Stimulated activated CD8-positive, alpha-beta memory T cell treated with anti-CD3 and anti-CD28 coated beads, Interleukin-2, amount 100 ng/mL, for 1 hour (primary cell): Measurements from ENCODE around the gene NOX5.

Experiments used
- DNase-seq, 2 donors: peaks; one replicate each; pipeline ENCODE4 v3.0.0-alpha.2; 2020; ENCODE audit warnings: low read depth in 2 of 2

NOX5 gene

GRCh38 chr15:69081310-69082004 is 67.0 kb downstream of the NOX5 start:
- no peak for DNase-seq

DNA sequence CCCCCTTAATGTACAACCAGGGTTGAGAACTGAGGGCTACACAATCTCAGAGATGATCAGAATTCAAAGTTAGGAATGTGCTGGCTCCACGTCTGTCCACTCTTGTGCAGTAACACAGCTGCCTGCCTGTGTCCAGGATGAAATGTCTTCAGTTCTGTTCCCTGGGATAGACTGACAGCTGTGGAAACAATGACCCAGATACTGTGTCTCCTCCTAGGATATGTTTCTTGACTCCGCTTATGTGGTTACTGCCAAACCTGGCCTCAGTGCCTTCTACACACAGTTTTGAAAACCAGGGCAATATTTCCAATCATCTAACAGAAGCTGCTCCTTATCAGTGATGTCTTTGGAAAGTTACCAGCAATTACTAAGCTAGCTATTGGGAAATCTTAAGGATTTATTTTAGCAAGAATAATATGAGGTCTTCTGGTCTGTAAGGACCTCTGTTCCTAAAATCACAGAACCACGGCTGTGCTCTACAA is 67.6 kb downstream of the NOX5 start:
- DNase-seq, result no peak

GRCh38 chr15:69082554-69082953 is 68.1 kb downstream of the NOX5 start:
- DNase-seq, result no peak

- DNase-seq, result no peak
These were observed 70.0 kb downstream of the NOX5 start for GRCh38 chr15:69084404-69085030.

DNA sequence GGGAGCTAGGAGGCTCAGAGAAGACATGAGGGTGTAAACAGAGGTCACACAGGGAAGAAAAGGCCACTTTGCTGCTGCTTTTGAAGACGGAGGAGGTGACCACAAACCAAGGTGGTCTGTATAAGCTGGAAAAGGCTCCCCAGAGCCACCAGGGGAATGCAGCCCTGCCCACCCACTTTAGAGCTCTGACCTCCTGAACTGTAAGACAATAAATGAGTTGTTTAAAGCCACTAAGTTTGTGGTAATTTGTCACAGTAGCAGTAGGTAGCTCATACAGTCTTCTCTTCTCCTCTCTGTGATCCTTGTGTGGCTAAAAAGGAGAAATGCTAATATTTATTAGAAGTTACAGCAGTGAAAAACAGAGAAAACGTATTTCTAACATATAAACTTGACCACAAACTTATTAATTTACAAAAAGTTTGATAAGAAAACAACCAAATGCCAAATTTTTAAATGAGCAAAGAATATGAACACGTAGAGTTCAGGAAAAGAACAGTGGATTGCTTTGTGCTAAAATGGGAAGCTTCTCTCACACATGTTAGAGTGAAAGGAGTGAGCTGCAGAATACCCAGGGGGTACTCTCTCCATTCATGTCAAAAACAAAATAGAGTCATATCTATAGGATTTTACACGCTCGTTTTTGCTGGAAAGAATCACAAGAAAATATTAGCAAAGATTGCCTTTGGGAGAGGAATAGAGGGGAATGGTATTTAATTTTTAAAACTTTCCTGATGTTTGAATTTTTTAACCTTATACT is 71.0 kb downstream of the NOX5 start:
- DNase-seq, result no peak

DNA sequence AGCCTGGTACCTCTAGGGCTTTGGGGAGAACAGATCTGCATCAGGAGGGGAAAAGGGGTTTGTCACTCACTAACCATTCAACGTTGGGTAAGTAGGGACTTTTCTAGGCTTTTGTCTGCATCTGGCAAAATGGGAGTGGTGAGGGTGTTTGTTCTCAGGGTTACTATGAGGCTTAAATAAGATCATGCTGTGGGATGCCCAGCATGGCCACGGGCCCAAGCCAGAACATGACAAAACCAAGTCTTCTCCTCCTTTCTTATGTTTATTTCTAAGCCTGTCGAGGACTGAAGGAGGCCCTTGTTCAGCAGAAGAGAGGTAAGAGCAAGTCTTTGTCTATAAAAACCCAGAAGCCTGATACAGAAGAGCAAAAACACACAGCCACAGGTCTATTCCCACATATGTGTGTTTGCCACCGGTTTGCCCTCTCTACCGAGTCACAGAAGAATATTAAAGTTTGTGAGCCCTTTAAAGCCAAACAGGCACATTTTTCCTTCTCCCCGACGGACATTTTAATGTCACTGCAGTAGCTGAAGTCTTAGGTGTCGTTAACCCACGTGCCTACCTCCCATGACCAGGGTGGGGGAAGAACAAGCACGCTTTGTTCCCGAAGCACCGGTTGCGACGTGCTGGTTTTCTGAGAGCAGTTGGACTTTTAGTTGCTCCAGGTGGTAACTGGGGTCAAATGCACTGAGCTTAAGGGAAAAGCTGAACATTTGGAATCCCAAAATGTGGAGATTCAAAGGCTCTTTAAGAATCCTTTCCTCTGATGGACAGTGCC is 72.1 kb downstream of the NOX5 start:
- no peak for DNase-seq

- no peak for DNase-seq
These were observed 73.0 kb downstream of the NOX5 start for GRCh38 chr15:69087366-69087976.

DNA sequence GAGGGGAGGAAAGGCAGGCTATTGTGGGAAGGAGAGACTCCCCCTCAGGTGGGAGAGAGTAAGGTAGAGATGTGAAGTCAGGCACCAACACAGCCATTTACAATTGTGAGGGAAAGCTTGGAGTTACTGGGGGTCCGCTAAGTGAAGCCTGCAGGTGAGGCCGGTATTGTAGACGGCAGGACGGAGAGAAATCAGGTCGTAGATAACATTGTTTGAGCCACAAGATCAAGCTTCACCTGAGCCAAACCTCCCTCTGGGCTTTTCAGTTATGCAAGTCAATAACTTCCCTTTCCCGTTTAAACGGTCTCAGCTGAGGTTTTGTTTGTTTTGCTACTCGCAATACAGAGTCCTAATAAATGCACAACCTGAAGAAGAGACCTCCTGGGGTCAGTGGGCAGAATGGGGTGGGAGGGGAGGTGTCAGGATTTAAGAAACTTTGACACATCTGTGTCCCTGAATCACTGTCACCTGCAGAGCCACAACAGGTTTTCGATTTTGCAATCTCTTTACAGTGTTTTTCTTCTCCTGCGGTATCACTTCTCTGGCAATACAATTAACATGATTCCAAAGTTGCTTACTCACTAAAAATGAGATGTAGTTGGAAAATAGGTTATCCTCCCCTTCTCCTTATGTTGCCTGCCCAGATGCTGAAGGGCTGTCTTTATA is 73.9 kb downstream of the NOX5 start:
- no peak for DNase-seq

- DNase-seq, result no peak
These were observed 74.8 kb downstream of the NOX5 start for GRCh38 chr15:69089258-69089657.

DNA sequence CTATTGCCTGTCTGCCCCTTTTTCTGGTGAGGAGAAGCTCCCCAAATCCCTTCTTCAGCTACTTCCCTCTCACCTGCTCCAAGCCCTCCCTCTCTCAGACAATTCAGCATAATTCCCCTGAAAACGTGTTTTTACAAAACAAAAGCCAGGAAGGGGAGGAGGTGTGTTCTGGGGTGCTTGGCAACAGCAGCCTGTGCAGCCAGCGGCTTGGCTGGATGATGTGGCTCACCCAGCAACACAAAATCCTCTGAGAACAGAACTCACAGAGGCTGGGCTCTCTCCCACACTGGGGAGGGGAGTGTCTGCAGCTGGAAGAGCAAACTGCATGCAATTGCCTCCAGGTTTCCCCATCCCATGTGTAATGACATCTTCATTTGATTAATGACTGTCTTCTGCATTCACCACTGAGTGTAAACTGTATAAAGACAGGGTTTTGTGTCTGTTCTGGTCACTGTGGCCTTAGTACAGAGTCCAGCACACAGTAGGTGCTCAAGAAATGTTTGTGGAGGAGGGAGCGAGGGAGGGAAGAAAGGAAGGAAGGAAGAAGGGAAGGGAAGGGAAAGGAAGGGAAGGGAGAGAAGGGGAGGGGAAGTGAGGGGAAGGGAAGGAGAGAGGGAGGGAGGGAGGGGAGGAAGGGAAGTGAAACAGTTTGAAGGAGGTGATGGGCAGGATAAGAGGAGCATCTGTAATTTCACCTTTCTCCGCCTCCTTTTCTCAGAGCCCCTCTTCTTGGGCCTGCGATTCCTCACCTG is 75.9 kb downstream of the NOX5 start:
- no peak for DNase-seq

DNA sequence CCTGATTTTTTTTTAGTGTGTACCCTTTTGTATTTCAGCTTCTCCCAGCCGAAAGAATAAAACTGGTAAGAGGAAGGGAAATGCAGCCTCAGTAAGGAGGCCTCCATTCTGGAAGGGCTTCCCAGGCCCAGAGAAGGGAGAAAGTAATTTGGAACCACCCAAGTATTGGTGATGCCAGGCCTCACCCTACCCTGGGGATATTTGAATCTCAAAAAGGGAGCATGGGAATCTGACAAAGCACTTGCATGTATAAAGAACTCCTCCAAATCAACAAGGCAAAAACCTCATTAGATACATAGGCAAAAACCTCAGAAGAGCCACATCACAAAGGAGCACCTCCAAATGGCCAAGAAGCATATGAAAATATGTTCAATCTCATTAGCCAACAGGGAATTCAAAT is 77.2 kb downstream of the NOX5 start:
- no peak for DNase-seq

DNA sequence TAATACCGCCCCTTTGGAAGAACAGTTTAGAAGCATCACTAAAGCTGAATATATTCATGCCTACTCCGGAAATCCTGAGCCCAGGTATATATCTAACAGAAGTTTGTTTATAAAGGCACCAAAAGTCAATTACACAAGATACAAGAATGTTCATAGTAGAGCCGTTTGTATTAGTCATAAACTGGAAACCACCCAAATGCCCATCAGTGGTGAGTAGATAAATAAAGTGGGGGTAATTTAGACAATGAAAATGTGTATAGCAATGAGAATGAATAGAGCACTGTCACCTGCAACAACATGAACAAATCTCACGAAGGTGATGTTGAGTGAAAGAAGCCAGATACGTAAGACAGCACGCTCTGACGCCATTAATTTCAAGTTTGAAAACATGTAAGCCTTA is 77.7 kb downstream of the NOX5 start:
- DNase-seq, result no peak

DNA sequence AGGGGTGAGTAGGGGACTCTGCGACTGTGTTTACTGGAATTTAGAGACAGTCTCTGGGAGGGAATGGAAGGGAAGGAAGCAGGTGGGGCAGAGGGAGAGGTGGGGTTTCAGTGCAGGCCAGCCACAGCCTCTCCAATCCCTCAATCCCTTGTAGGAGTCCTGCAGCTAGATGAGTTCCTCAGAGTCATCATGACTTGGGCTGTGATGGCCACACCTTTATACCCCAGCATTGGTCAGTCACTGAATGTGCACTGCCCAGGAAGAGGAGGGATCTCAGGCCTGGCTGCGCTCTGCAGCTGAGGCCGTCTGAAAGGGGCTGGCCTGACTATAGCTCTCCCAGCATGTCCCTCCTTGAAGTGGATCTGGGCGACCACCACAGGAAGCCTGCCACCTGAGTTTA is 78.6 kb downstream of the NOX5 start:
- DNase-seq, result no peak

DNA sequence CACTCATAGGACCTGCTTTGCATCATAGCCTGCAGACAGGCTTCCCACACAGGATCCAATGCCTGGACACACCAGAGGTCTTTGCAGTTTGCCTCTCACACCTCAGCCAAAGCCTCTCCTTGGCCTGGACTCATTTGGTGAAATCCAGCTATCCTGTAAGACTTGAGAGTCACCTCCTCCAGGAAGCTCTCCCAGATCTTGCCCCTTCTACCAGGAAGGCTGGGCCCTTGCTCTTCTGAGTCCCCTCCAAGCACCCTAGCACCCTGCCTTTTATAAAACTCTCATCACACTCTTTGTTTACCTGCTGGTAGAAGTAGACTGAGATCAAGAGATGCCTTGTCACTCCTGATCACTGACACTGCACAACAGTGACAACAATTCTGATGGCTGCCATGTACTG is 79.1 kb downstream of the NOX5 start:
- no peak for DNase-seq

- DNase-seq, result no peak
These were observed 79.8 kb downstream of the NOX5 start for GRCh38 chr15:69094124-69094921.

- no peak for DNase-seq
These were observed 80.8 kb downstream of the NOX5 start for GRCh38 chr15:69095274-69095673.

DNA sequence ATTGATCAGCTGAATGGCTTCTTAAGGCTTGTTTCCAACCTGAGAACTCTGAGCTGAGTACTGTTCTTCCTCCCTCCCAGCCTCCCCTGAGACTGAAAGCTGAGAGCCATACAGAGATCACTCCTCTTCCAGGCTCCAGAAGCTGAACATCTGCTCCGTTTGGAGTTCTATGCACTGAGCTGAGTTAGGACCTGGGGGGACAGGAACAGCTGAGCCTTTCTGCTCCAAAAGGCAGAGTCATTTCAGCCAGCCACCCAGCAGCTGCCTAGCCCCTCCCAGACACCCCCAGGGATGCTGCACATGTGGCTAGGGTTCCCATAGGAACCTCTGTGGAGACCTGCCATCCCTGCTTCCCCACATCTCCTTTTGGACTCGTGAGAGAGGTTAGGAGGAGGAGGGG is 81.7 kb downstream of the NOX5 start:
- no peak for DNase-seq

DNA sequence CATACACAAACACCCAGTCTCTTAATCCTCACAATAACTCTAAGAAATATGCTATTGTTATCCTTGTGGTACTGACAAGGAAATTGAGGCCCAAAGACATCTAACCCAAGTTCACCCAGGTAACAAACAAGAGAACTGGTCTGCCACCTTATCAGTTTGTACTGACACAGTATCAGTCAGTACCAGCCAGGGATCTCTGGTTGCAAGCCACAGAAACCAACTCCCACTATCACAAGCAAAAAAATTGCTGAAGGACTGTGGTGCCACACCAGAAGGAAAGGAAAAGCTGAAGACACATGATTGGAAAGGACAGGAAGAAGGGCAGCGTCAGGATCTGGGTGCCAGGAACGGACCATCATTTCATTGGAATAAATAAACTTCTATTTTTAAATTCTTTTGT is 82.1 kb downstream of the NOX5 start:
- no peak for DNase-seq

DNA sequence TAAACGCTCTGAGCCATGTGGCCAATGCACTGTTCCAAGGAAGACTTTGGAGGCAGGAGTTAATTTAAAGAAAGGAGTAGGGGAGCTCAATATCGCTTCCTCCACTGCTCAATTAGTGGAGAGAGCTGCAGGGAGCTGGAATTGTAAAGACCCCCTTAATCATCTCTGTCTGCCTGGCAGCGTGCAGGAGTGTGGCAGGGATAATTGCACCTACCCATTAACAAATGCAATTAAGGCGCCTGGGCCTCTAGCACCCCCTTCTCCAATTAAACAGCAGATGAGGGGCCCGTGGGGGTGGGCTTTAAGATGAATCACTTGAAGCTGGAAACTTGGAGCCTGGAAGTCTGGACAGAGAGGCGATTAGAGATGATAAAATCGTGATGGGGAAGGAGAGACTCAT is 84.3 kb downstream of the NOX5 start:
- DNase-seq, result no peak

- no peak for DNase-seq
These were observed 85.4 kb downstream of the NOX5 start for GRCh38 chr15:69099941-69100340.
